Amniotic epithelial cell (primary cell): ENCODE measurements around the gene IL4.
"Not testable (repeated sequence)": the region's sequence is repeated elsewhere in the genome, so short reads cannot be mapped to it uniquely, and the experiment has no call there.

Source experiments
- DNase-seq: peaks from one replicate; pipeline ENCODE4 v3.0.0-alpha.2; 2010; ENCODE audit warnings: low read depth

IL4 gene

DNA sequence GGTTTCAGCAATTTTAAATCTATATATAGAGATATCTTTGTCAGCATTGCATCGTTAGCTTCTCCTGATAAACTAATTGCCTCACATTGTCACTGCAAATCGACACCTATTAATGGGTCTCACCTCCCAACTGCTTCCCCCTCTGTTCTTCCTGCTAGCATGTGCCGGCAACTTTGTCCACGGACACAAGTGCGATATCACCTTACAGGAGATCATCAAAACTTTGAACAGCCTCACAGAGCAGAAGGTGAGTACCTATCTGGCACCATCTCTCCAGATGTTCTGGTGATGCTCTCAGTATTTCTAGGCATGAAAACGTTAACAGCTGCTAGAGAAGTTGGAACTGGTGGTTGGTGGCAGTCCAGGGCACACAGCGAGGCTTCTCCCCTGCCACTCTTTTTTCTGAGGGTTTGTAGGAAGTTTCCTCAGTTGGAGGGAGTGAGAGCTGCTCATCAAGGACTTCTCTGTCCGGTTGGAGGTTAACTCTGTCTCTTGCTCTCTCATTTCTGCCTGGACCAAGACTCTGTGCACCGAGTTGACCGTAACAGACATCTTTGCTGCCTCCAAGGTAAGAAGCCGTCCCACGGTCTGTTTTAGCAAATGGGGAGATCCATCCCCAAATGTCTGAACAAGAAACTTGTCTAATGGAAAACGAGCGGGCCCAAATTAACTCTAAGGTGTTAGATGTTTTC is at the start of gene IL4:
Gene IL4 (plus strand): TSS at position 51 of the 692 bp plus-strand sequence. CDS start 62 bp downstream, at position 113.
- no peak for DNase-seq

DNA sequence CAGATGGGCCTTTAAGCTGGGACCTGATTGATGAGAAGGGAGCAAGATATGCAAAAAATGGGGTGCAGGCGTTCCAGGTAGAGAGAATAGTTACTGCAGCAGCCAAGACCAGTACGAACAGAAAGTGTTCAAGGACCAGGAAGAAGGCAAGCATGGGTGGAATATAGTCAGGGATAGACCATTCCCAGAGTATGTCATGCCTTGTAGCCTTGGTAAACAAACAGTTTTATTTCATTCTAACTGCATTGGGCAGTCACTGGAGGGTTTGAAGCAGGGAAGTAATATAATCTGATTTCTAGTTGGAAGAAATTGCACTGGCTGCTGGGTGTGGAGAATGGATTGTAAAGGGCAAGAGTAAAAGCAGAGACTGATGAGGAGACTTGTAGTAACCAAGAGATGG is 46.3 kb upstream of the IL4 start:
- DNase-seq: no peak

GRCh38 chr5:132628814-132629213 is 45.0 kb upstream of the IL4 start:
- no peak for DNase-seq

DNA sequence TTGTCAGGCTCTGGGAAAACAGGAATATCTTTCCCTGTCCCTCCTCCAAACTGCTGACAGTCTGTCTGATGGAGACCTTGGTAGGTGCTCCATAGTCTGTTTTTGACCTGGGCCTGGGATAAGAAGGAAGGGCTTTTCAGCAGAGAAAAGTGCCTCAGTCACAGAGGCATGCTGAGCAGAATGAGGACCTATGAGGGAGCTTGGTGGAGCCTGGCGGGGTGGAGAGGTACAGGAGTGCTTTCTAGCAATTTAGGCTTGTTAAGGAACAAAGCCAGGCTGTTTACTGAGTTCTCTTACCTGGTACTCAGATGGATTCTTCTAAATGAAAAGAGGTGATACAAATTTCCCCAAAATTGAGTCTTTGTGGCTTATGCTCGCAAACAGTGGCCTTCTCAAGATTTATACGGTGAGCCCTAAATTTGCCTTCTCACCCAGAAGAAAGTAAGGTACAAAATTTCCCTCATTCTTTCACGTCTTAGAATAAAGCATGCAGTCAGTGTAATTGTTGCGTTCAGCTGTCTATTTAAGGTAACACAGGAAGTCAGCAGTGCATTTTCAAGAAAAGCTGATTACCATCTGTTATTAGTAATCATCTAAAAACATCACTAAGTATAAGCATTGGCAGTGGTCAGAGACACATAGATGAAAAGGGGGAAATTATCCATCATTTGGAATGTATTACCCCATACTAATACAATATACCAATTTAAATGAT is 44.4 kb upstream of the IL4 start:
- no peak for DNase-seq

DNA sequence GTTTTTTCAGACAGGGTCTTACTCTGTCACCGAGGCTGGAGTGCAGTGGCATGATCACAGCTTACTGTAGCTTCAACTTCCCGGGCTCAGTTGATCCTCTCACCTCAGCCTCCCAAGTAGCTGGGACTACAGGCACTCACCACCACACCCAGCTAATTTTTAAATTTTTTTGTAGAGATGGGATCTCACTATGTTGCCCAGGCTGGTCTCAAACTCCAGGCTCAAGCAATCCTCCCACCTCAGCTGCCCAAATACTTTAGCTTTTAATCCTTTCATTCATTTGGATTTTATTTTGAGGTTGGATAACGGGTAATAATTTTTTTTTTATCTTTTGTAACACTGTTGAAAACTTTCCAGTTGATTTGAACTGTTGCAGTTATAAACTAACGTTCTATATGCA is 40.2 kb upstream of the IL4 start:
- DNase-seq: not testable (repeated sequence)

DNA sequence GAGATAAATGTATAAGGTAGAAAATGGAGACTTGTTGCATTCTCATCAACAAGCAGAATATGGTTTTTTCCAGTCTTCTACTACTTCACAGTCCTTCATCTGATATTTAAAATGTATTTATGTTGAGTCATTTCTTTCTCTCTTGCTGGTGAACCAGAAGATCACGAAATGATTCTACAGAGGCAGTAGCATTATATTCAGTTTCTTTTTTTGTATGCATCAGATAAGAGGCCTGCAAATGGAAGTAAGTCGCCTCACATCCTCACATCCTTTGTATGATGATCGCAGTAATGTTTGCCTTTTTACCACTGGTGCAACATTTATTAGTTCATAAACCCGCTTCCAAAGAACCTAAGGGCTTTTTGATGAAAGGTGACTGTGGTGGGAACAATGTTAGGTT is 37.9 kb upstream of the IL4 start:
- no peak for DNase-seq

- DNase-seq: no peak
Measured at GRCh38 chr5:132637241-132637640, 36.5 kb upstream of the IL4 start.

- no peak for DNase-seq
Measured at GRCh38 chr5:132639706-132640130, 34.1 kb upstream of the IL4 start.

GRCh38 chr5:132640613-132641012 is 33.2 kb upstream of the IL4 start:
- DNase-seq: no peak

GRCh38 chr5:132641241-132641723 is 32.5 kb upstream of the IL4 start:
- no peak for DNase-seq

- DNase-seq: no peak
Measured at GRCh38 chr5:132641841-132642240, 31.9 kb upstream of the IL4 start.

DNA sequence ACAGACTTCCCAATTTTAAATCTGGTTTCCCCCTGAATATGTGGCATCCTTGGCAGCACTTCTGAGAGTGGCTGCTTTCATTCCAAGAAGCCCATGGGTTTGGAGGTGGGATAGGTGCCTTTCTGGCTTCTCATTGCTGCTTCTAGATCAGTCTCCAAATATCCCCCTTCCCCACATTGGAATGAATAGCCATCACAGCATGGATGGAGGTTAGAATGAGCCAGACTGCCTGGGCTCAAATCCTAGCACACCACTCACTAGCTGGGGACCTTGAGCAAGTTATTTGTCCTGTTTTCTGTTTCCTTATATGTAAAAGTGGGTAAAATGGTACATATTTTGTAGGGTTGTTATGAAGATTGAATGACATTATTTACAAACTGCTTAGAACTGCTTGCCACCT is 29.6 kb upstream of the IL4 start:
- no peak for DNase-seq

GRCh38 chr5:132646583-132647266 is 27.1 kb upstream of the IL4 start:
- no peak for DNase-seq

DNA sequence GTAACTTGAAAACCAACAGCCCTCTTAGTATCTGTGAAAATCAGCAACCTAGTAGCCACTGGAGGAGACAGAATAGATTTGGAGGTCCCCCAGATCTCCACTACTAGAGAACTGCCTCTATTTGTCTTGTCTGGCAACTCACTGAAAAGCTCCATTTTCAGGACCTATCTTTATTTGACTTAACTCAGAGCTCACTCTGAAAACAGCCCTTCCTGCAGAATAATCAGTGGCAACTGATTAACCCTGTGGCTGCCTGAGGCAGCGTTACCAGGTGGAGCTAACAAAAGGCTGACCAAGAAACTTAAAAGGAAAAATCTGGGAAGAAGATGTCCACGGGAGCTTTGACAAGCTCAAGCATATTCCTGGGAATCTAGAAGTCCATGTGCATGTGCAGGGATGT is 26.3 kb upstream of the IL4 start:
- no peak for DNase-seq

DNA sequence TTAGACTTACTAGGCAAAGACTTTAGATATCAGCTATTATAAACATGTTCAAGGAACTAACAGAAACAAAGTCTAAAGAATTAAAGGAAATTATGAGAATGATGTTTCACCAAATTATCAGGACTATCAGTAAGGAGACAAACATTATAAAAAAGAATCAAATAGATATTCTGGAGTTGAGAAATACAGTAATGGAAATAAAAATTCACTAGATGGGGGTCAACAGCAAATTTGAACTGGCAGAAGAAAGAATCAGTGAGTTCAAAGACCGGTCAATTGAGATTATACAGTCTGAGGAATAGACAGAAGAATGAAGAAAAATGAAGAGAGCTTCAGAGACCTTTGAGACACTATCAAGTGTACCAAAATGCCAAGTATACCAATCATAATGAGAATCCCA is 25.4 kb upstream of the IL4 start:
- DNase-seq: no peak

DNA sequence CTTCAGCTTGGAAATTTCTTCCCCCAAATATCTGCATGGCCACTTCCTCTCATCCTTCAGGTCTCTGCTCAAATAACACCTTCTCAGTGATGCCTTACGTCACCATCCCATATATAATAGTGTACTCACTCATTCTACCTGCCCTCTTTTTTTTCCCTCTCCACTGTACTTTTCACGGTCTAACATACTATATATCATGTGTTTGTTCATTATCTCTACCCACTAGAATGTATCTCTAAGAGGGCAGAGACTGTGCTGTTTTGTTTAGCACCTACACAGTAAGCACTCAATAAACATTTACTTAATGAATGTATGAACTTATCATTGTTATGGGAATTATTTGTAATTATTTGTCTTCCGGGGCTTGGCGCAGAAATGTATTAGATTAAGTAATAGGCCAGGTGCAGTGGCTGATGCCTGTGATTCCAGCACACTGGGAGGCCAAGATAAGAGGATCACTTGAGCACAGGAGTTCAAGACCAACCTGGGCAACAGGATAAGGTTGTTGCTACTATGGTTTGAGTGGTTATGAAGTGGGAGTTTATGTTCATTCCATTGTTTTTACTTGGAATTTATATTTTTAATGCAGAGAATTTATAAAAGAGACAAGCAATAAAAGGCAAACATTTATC is 21.8 kb upstream of the IL4 start:
- no peak for DNase-seq

GRCh38 chr5:132653716-132654115 is 20.1 kb upstream of the IL4 start:
- no peak for DNase-seq

DNA sequence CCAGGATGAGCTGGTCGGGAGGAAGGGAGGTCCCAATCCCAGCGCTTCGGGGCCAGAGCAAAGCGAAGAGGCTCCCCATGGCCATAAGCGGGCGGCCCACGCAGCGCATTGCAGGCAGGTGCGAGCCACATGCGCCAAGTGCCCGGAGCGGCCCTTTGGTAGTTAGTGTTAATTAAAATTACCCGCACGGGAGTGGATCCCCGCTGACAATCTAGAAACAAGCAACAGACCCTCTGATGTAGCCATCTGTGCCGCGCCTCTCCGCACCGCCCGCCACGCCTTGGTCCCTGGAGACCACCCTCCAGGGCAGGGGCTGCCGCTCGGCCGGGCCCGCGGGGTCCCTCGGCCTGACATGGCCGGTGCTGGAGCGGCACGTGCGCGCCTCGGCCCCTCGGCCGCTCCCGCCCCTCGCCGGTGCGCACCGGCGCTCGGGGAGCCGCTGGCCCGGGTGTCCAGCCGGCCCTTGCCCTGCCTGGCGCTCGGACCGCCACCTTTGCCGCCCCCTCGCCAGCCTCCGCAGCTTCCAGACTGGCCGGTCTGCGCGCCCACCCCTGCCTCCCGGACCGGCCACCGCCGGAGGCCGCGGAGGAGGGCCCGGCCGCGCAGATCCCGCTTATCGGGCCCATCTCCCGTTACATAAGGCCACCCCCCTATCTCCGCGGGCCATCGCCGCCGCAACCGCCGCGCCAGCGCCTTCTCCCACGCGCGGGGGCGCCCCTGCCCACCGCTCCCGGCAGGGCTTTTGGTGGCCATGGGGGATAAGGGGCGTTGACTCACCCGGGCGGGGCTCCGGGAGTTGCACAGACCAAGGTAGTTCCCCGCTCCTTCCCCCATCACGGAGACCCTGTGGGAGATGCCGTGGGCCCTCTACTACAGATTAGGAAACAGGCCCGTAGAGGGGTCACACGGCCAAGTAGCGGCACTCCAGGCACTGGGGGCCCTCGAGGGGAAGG is 17.7 kb upstream of the IL4 start:
- DNase-seq: no peak

- DNase-seq: no peak
Measured at GRCh38 chr5:132656774-132657355, 16.9 kb upstream of the IL4 start.

- no peak for DNase-seq
Measured at GRCh38 chr5:132657676-132658380, 16.0 kb upstream of the IL4 start, which contains the start of gene IL13. TSS of gene IL13 (plus strand) at chr5:132658173. CDS start at chr5:132658187, 14 bp downstream.
